GM11168 (cell line): ENCODE measurements around the gene UBA3.

ENCODE experiments used
- in situ Hi-C: fragments of 300-500 bp; cut with MboI; formaldehyde crosslinking; loops from one replicate; pipeline ENCODE4 v1.12.0; 2022; ENCODE audit warnings: low sequenced_read_pairs; ENCODE audit not compliant: unreplicated experiment

Gene UBA3

GRCh38 chr3:69079269-69080159 lies 651 bp downstream of the UBA3 start:
- in situ Hi-C loops, result no loop called here

- in situ Hi-C loops, result no loop called here
Measured at GRCh38 chr3:69072928-69073327, 7.2 kb downstream of the UBA3 start.

- in situ Hi-C loops, result no loop called here
Measured at GRCh38 chr3:69066121-69066520, 14.0 kb downstream of the UBA3 start.

- in situ Hi-C loops, result no loop called here
Measured at GRCh38 chr3:69065318-69065964, 14.7 kb downstream of the UBA3 start.

GRCh38 chr3:69063636-69064035 lies 16.5 kb downstream of the UBA3 start:
- in situ Hi-C loops, result no loop called here

GRCh38 chr3:69059688-69060087 lies 20.5 kb downstream of the UBA3 start:
- in situ Hi-C loops, result no loop called here

GRCh38 chr3:69058947-69059224 lies 21.3 kb downstream of the UBA3 start:
- in situ Hi-C loops, result no loop called here

- in situ Hi-C loops, result no loop called here
Measured at GRCh38 chr3:69058180-69058946, 21.8 kb downstream of the UBA3 start.

- in situ Hi-C loops, result no loop called here
Measured at GRCh38 chr3:69052472-69052898, 27.7 kb downstream of the UBA3 start.

GRCh38 chr3:69051756-69052471 lies 28.3 kb downstream of the UBA3 start, which contains the start of gene TMF1:
TSS of gene TMF1 (minus strand) at chr3:69052333. CDS start at chr3:69052086, 247 bp downstream.
- in situ Hi-C loops, result no loop called here

GRCh38 chr3:69048990-69049389 lies 31.2 kb downstream of the UBA3 start:
- in situ Hi-C loops, result no loop called here

GRCh38 chr3:69044608-69045007 lies 35.6 kb downstream of the UBA3 start:
- in situ Hi-C loops, result no loop called here

- in situ Hi-C loops, result no loop called here
Measured at GRCh38 chr3:69033470-69033869, 46.7 kb downstream of the UBA3 start.

- in situ Hi-C loops, result no loop called here
Measured at GRCh38 chr3:69032737-69033136, 47.4 kb downstream of the UBA3 start.

GRCh38 chr3:69032142-69032541 lies 48.0 kb downstream of the UBA3 start:
- in situ Hi-C loops, result no loop called here

GRCh38 chr3:69031635-69032034 lies 48.5 kb downstream of the UBA3 start:
- in situ Hi-C loops, result no loop called here

GRCh38 chr3:69020857-69021256 lies 59.3 kb downstream of the UBA3 start:
- in situ Hi-C loops, result no loop called here

GRCh38 chr3:69020424-69020823 lies 59.7 kb downstream of the UBA3 start:
- in situ Hi-C loops, result no loop called here

GRCh38 chr3:69016901-69017300 lies 63.3 kb downstream of the UBA3 start:
- in situ Hi-C loops, result no loop called here

GRCh38 chr3:69016102-69016501 lies 64.1 kb downstream of the UBA3 start:
- in situ Hi-C loops, result no loop called here
